IMR-90 (cell line): ENCODE results near the gene DPH2. TPM values are rescaled to one million over a fixed set of nuclear protein-coding genes. Genes with fewer than 3 reads are reported as not detected.

Experiments
- ATAC-seq: fragments of 200-7000 bp; cut with Tn5 transposase; 2 replicates; pipeline ENCODE4 v1.9.1; 2020; ENCODE audit warnings: low read depth, mild to moderate bottlenecking, moderate library complexity
- BruUV-seq: library from RNA; stranded (reverse); fragments of 400-500 nt; replicated peaks from 2 replicates; lab custom pipeline; 2021; lab: Mats Ljungman, UMichigan
- CTCF ChIA-PET: fragments of 300-600 bp; formaldehyde crosslinking; extraction: SDS; loops from one replicate; lab custom pipeline; 2021; ENCODE audit warnings: antibody characterized with exemption; lab: Yijun Ruan, JAX
- POLR2A ChIA-PET: fragments of 300-600 bp; sonication (Branson Sonifier 250); formaldehyde crosslinking; loops from one replicate; lab custom pipeline; 2022; ENCODE audit warnings: antibody characterized with exemption; ENCODE audit not compliant: unreplicated experiment; lab: Charles Lee
- DNase-seq: peaks from one replicate; pipeline ENCODE4 v3.0.0; 2013
- H2AFZ ChIP-seq: replicated peaks from 2 replicates; pipeline ENCODE3; 2013; ENCODE audit warnings: low read length, mild to moderate bottlenecking; ENCODE audit not compliant: poor library complexity
- H2AK5ac ChIP-seq: 2 replicates; pipeline ENCODE4 v1.6.1; 2013; ENCODE audit warnings: low read depth, low read length, inconsistent platforms
- H2AK9ac ChIP-seq: replicated peaks from 2 replicates; pipeline ENCODE3; 2013; ENCODE audit warnings: mild to moderate bottlenecking, low read depth, low read length, moderate library complexity; ENCODE audit not compliant: poor library complexity
- H2BK120ac ChIP-seq: 2 replicates; pipeline ENCODE4 v1.6.1; 2013; ENCODE audit warnings: low read depth, low read length, inconsistent platforms
- H2BK15ac ChIP-seq: 3 replicates; pipeline ENCODE4 v1.6.1; 2013; ENCODE audit warnings: low read depth, low read length, inconsistent platforms
- H2BK20ac ChIP-seq: 2 replicates; pipeline ENCODE4 v1.6.1; 2013; ENCODE audit warnings: low read depth, mild to moderate bottlenecking, inconsistent platforms, low read length, moderate library complexity
- H2BK5ac ChIP-seq: 2 replicates; pipeline ENCODE4 v1.6.1; 2013; ENCODE audit warnings: mild to moderate bottlenecking, low read depth, low read length, inconsistent platforms; ENCODE audit not compliant: poor library complexity, severe bottlenecking
- H3K14ac ChIP-seq: replicated peaks from 2 replicates; pipeline ENCODE4 v1.6.1; 2013; ENCODE audit warnings: low read depth, low read length, inconsistent platforms
- H3K18ac ChIP-seq: 2 replicates; pipeline ENCODE4 v1.6.1; 2013; ENCODE audit warnings: low read depth, low read length, control low read depth
- H3K23ac ChIP-seq: 2 replicates; pipeline ENCODE4 v1.6.1; 2013; ENCODE audit warnings: low read depth, low read length, inconsistent platforms
- H3K27ac ChIP-seq: 2 replicates; pipeline ENCODE4 v1.5.1; 2013; ENCODE audit warnings: mild to moderate bottlenecking, control low read depth, low read length; ENCODE audit not compliant: insufficient read depth
- H3K27me3 ChIP-seq: 2 replicates; pipeline ENCODE4 v1.6.1; 2013; ENCODE audit warnings: low read length; ENCODE audit not compliant: control insufficient read depth, insufficient read depth
- H3K36me3 ChIP-seq: 2 replicates; pipeline ENCODE4 v1.6.1; 2013; ENCODE audit warnings: low read length, mixed read lengths; ENCODE audit not compliant: control insufficient read depth, insufficient read depth
- H3K4ac ChIP-seq: 2 replicates; pipeline ENCODE4 v1.6.1; 2013; ENCODE audit warnings: low read depth, low read length, inconsistent platforms
- H3K4me1 ChIP-seq: 2 replicates; pipeline ENCODE4 v1.6.1; 2013; ENCODE audit warnings: low read length, mixed read lengths; ENCODE audit not compliant: control insufficient read depth, insufficient read depth
- H3K4me2 ChIP-seq: 2 replicates; pipeline ENCODE4 v1.6.1; 2013; ENCODE audit warnings: low read depth, mild to moderate bottlenecking, control low read depth, low read length, moderate library complexity
- H3K4me3 ChIP-seq: 2 replicates; pipeline ENCODE4 v1.5.1; 2013; ENCODE audit warnings: low read depth, mild to moderate bottlenecking, control low read depth, low read length, moderate library complexity; ENCODE audit not compliant: insufficient read depth
- H3K56ac ChIP-seq: 2 replicates; pipeline ENCODE4 v1.6.1; 2013; ENCODE audit warnings: low read length, inconsistent platforms; ENCODE audit not compliant: insufficient read depth; ENCODE audit errors: extremely low read depth
- H3K79me1 ChIP-seq, 2 experiments: 2 replicates each; pipeline ENCODE4 v1.6.1; 2013; ENCODE audit warnings: low read length in 2 of 2, inconsistent platforms in 1 of 2, low read depth in 1 of 2
- H3K9ac ChIP-seq: 2 replicates; pipeline ENCODE4 v1.6.1; 2013; ENCODE audit warnings: low read depth, low read length, control low read depth
- H3K9me1 ChIP-seq: 2 replicates; pipeline ENCODE4 v1.6.1; 2013; ENCODE audit warnings: low read length, inconsistent platforms; ENCODE audit not compliant: insufficient read depth
- H3K9me3 ChIP-seq: 2 replicates; pipeline ENCODE4 v1.6.1; 2013; ENCODE audit warnings: low read length; ENCODE audit not compliant: control insufficient read depth, insufficient read depth
- H4K20me1 ChIP-seq: 2 replicates; pipeline ENCODE4 v1.6.1; 2013; ENCODE audit warnings: low read length, inconsistent platforms; ENCODE audit not compliant: insufficient read depth
- H4K5ac ChIP-seq: 2 replicates; pipeline ENCODE4 v1.6.1; 2013; ENCODE audit warnings: mild to moderate bottlenecking, low read depth, low read length, control low read depth
- H4K8ac ChIP-seq, 2 experiments: 2 replicates each; pipeline ENCODE4 v1.6.1; 2013; ENCODE audit warnings: low read depth in 2 of 2, low read length in 2 of 2, control low read depth in 1 of 2, inconsistent platforms in 1 of 2
- H4K91ac ChIP-seq: 2 replicates; pipeline ENCODE4 v1.6.1; 2013; ENCODE audit warnings: low read depth, low read length, inconsistent platforms; ENCODE audit not compliant: insufficient read depth
- BHLHE40 ChIP-seq: fragments of 150-350 bp; IDR thresholded peaks from 2 replicates; pipeline ENCODE4 v1.6.1; 2016; ENCODE audit warnings: mild to moderate bottlenecking, low read depth, low read length
- CEBPB ChIP-seq: IDR thresholded peaks from 2 replicates; pipeline ENCODE4 v1.6.1; 2012; ENCODE audit warnings: low read depth, low read length, improper control_type of control experiment
- CHD1 ChIP-seq: IDR thresholded peaks from 2 replicates; pipeline ENCODE4 v1.6.1; 2012; ENCODE audit warnings: low read depth, low read length, improper control_type of control experiment
- FOS ChIP-seq: fragments of 150-350 bp; IDR thresholded peaks from 2 replicates; pipeline ENCODE4 v1.6.1; 2016; ENCODE audit warnings: low read depth, low read length
- MAFK ChIP-seq: IDR thresholded peaks from 2 replicates; pipeline ENCODE4 v1.6.1; 2012; ENCODE audit warnings: low read depth, low read length, improper control_type of control experiment
- MAZ ChIP-seq: IDR thresholded peaks from 2 replicates; pipeline ENCODE4 v1.6.1; 2012; ENCODE audit warnings: low read depth, mild to moderate bottlenecking, low read length, improper control_type of control experiment, moderate library complexity, borderline replicate concordance
- MXI1 ChIP-seq: IDR thresholded peaks from 2 replicates; pipeline ENCODE4 v1.6.1; 2012; ENCODE audit warnings: low read depth, mild to moderate bottlenecking, low read length, moderate library complexity, borderline replicate concordance
- NFE2L2 ChIP-seq: fragments of 150-350 bp; IDR thresholded peaks from 2 replicates; pipeline ENCODE4 v1.6.1; 2016; ENCODE audit warnings: low read depth, mild to moderate bottlenecking, low read length
- POLR2A ChIP-seq: IDR thresholded peaks from 2 replicates; pipeline ENCODE4 v1.6.1; 2012; ENCODE audit warnings: mild to moderate bottlenecking, low read depth, low read length
- RAD21 ChIP-seq: IDR thresholded peaks from 2 replicates; pipeline ENCODE4 v1.6.1; 2012; ENCODE audit warnings: low read length, improper control_type of control experiment
- RCOR1 ChIP-seq: IDR thresholded peaks from 2 replicates; pipeline ENCODE4 v1.6.1; 2012; ENCODE audit warnings: mild to moderate bottlenecking, low read length, improper control_type of control experiment; ENCODE audit not compliant: insufficient replicate concordance
- RFX5 ChIP-seq: IDR thresholded peaks from 2 replicates; pipeline ENCODE4 v1.8.0; 2012; ENCODE audit warnings: low read depth, mild to moderate bottlenecking, low read length, moderate library complexity
- SMC3 ChIP-seq: fragments of 150-350 bp; IDR thresholded peaks from 2 replicates; pipeline ENCODE4 v1.6.1; 2016; ENCODE audit warnings: low read depth, mild to moderate bottlenecking, antibody characterized with exemption, low read length, moderate library complexity
- WGBS, 2 experiments: methylation state at CpG; one replicate each; pipeline versions ENCODE4 v1.1.5 to v1.1.7; 2013; ENCODE audit warnings: missing lambda C conversion rate in 2 of 2; ENCODE audit not compliant: insufficient read length in 1 of 2; ENCODE audit errors: extremely low coverage in 2 of 2; 5-methylcytosine and 5-hydroxymethylcytosine counted together
- dilution Hi-C: fragments of 300-500 bp; cut with HindIII; formaldehyde crosslinking; loops from one replicate; pipeline ENCODE4 v1.14.3; 2018; ENCODE audit warnings: low sequenced_read_pairs; ENCODE audit not compliant: unreplicated experiment
- in situ Hi-C: fragments of 300-500 bp; cut with MboI; formaldehyde crosslinking; loops from 3 replicates; pipeline ENCODE4 v1.14.3; 2019; ENCODE audit warnings: low sequenced_read_pairs, inconsistent platforms, mixed read lengths
- intact Hi-C: fragments of 100-400 bp; cut with micrococcal nuclease; formaldehyde crosslinking; loops from 2 replicates; pipeline ENCODE4 v1.10.0; 2022
- polyA plus RNA-seq, 3 experiments: library from polyadenylated mRNA; depleted of rRNA; stranded (reverse); fragments of >200 nt; gene quantifications; 2 replicates each; pipeline ENCODE4 v1.2.3, GENCODE V29; 2012; ENCODE audit warnings: low replicate concordance in 1 of 3
- total RNA-seq: library from RNA; depleted of rRNA; stranded (reverse); fragments of >200 nt; gene quantifications from 2 replicates; pipeline ENCODE4 v1.2.3, GENCODE V29; 2012
- TF ChIP-seq, protein P1 (sequence below): conservative IDR thresholded peaks from 2 replicates; pipeline ENCODE4 v1.5.1; 2012; ENCODE audit warnings: mild to moderate bottlenecking, low read depth, low read length, improper control_type of control experiment
- TF ChIP-seq, protein P2 (sequence below): fragments of 150-350 bp; IDR thresholded peaks from 2 replicates; pipeline ENCODE4 v1.6.1; 2016; ENCODE audit warnings: low read depth, mild to moderate bottlenecking, low read length, moderate library complexity, borderline replicate concordance
- TF ChIP-seq, protein P3 (sequence below): fragments of 150-350 bp; IDR thresholded peaks from 2 replicates; pipeline ENCODE4 v1.6.1; 2017; ENCODE audit warnings: mild to moderate bottlenecking, antibody characterized with exemption, low read length, low read depth

The DPH2 gene
- total and polyA plus RNA-seq, 2 of the 4 experiments (the other 2 are of a cell fraction): 21.0 to 32.2 TPM

DNA sequence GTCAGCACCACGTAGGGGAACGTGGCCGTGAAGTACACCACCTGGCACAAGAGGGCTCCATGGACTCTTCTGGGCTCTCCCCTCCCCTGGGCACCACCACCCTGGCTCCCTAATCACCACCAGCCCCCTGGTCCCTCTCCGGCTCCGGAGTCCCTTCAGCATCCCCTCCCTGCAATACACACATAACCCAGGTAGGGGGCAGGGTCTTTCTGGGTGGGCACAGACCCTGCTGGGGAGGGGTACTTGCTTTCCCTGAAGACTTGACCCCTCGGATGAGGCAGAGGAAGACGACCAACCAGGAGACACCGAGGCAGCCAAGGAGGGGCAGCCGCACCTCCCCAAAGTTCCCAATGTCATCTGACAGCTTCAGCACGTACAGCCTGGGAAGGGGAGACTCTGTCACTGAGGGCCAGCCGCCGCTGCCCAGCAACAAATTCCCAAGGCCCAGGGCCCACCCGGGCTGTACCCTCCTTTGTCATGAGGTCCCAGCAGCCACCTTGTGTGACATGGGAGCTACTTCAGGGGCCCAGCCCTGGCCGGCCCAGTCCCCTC, 32.9 kb downstream of the DPH2 start:
- no peak overlapping the region for H3K14ac ChIP-seq
- intact Hi-C loops: loop anchor here (10.0 kb wide), 1 partner anchor 312 kb away; no protein-coding TSS in a partner anchor
- no peak overlapping the region for H3K18ac ChIP-seq
- no peaks in the 10 kb centered on the region for H3K9me1 ChIP-seq
- in situ Hi-C loops: no loop called here
- WGBS, 2 experiments: 90% methylated on average over 2 of the region's 14 CpGs; no CpG with 5 or more reads in 1 of the 2 experiments
- no peak overlapping the region for H3K23ac ChIP-seq
- H2BK5ac ChIP-seq: no peak overlapping the region
- no peak overlapping the region for H4K5ac ChIP-seq
- dilution Hi-C loops: no loop called here
- H2BK20ac ChIP-seq: no peak overlapping the region
- H3K9ac ChIP-seq: no peak overlapping the region
- H3K4me3 ChIP-seq: no peak overlapping the region
- no peak for TF ChIP-seq MXI1
- TF ChIP-seq CEBPB: no peak
- TF ChIP-seq, protein P1, sequence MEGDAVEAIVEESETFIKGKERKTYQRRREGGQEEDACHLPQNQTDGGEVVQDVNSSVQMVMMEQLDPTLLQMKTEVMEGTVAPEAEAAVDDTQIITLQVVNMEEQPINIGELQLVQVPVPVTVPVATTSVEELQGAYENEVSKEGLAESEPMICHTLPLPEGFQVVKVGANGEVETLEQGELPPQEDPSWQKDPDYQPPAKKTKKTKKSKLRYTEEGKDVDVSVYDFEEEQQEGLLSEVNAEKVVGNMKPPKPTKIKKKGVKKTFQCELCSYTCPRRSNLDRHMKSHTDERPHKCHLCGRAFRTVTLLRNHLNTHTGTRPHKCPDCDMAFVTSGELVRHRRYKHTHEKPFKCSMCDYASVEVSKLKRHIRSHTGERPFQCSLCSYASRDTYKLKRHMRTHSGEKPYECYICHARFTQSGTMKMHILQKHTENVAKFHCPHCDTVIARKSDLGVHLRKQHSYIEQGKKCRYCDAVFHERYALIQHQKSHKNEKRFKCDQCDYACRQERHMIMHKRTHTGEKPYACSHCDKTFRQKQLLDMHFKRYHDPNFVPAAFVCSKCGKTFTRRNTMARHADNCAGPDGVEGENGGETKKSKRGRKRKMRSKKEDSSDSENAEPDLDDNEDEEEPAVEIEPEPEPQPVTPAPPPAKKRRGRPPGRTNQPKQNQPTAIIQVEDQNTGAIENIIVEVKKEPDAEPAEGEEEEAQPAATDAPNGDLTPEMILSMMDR: no peak
- TF ChIP-seq, protein P2, sequence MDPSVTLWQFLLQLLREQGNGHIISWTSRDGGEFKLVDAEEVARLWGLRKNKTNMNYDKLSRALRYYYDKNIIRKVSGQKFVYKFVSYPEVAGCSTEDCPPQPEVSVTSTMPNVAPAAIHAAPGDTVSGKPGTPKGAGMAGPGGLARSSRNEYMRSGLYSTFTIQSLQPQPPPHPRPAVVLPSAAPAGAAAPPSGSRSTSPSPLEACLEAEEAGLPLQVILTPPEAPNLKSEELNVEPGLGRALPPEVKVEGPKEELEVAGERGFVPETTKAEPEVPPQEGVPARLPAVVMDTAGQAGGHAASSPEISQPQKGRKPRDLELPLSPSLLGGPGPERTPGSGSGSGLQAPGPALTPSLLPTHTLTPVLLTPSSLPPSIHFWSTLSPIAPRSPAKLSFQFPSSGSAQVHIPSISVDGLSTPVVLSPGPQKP: no peak
- TF ChIP-seq BHLHE40: no peak
- no peak for TF ChIP-seq MAFK
- TF ChIP-seq NFE2L2: no peak
- TF ChIP-seq, protein P3, sequence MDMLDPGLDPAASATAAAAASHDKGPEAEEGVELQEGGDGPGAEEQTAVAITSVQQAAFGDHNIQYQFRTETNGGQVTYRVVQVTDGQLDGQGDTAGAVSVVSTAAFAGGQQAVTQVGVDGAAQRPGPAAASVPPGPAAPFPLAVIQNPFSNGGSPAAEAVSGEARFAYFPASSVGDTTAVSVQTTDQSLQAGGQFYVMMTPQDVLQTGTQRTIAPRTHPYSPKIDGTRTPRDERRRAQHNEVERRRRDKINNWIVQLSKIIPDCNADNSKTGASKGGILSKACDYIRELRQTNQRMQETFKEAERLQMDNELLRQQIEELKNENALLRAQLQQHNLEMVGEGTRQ: no peak
- no peak for TF ChIP-seq CHD1
- TF ChIP-seq RCOR1: no peak
- TF ChIP-seq POLR2A: no peak
- TF ChIP-seq SMC3: no peak
- no peak for TF ChIP-seq FOS
- no peak for TF ChIP-seq RAD21
- no peak for TF ChIP-seq RFX5
- TF ChIP-seq MAZ: no peak
- no peak overlapping the region for H4K91ac ChIP-seq
- ChIA-PET CTCF (no interaction called here), POLR2A (no interaction called here)
- H4K8ac ChIP-seq: no peak overlapping the region
- H3K4me1 ChIP-seq: no peaks in the 10 kb centered on the region; the same call in 1 of the 2 replicates
- no peak overlapping the region for H2BK120ac ChIP-seq
- no peaks in the 10 kb centered on the region for H4K20me1 ChIP-seq
- H2BK15ac ChIP-seq: no peak overlapping the region
- no peak for DNase-seq
- H3K27me3 ChIP-seq: no peaks in the 10 kb centered on the region
- ATAC-seq: no peak
- H3K4ac ChIP-seq: no peak overlapping the region
- no TSS peak for BruUV-seq
- H2AFZ ChIP-seq: no peak overlapping the region
- peaks cover 22% of the 10 kb centered on the region; the same call in 1 of the 2 replicates for H3K36me3 ChIP-seq
- H2AK5ac ChIP-seq: no peak overlapping the region
- H3K27ac ChIP-seq: no peak overlapping the region
- H2AK9ac ChIP-seq: peak overlapping the region; percentile 57
- no peaks in the 10 kb centered on the region for H3K79me1 ChIP-seq
- no peaks in the 10 kb centered on the region for H3K9me3 ChIP-seq
- no peak overlapping the region for H3K56ac ChIP-seq
- no peak overlapping the region for H3K4me2 ChIP-seq
